ENCODE results near the gene PLA2G2C. TPM values are rescaled to one million over a fixed set of nuclear protein-coding genes. Genes with fewer than 3 reads are reported as not detected.

PLA2G2C gene
- total RNA-seq, 2 experiments from 2014 or later: not detected

DNA sequence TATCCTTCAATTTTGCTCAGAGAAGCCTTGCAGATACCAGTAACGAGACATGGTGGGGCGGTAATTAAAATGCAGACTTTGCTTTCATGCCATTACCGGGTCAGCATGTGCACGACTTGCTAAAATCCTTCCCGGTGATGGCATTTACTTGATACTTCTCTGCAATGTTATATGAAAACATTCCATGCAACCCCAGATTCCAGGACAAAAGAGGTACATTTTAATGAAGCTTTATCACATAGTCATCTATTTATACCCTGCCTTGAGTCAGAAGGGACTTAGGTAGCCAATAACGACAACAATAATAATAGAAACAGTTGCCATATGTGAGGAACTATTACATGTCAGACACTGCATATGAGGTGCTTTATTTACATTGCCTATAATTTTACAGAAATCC is 29.4 kb upstream of the PLA2G2C start:
- peaks cover 12 to 18% of the 10 kb centered on the region in 2 experiments for H3K27me3 ChIP-seq (ENCODE audit: control insufficient read depth in 1 of 2, insufficient read depth in 2 of 2, low read length in 2 of 2)
- H3K36me3 ChIP-seq (ENCODE audit: insufficient read depth, low read length): no peaks in the 10 kb centered on the region
- H3K9me3 ChIP-seq (ENCODE audit: control insufficient read depth in 1 of 2, insufficient read depth in 1 of 2, low read length in 2 of 2): no peaks in the 10 kb centered on the region
- Mint-ChIP-seq H3K36me3 (ENCODE audit: low read depth) (no peaks in the 10 kb centered on the region), H3K27me3 (peaks cover 55% of the 10 kb centered on the region), H3K27ac (no peak overlapping the region), H3K4me1 (ENCODE audit: low read depth) (no peaks in the 10 kb centered on the region), H3K4me3 (no peak overlapping the region), H3K9me3 (no peaks in the 10 kb centered on the region)
- TF ChIP-seq, protein P1, sequence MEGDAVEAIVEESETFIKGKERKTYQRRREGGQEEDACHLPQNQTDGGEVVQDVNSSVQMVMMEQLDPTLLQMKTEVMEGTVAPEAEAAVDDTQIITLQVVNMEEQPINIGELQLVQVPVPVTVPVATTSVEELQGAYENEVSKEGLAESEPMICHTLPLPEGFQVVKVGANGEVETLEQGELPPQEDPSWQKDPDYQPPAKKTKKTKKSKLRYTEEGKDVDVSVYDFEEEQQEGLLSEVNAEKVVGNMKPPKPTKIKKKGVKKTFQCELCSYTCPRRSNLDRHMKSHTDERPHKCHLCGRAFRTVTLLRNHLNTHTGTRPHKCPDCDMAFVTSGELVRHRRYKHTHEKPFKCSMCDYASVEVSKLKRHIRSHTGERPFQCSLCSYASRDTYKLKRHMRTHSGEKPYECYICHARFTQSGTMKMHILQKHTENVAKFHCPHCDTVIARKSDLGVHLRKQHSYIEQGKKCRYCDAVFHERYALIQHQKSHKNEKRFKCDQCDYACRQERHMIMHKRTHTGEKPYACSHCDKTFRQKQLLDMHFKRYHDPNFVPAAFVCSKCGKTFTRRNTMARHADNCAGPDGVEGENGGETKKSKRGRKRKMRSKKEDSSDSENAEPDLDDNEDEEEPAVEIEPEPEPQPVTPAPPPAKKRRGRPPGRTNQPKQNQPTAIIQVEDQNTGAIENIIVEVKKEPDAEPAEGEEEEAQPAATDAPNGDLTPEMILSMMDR (IDR thresholded peaks at IDR 0.05): no peak
- ChIA-PET CTCF (no interaction called here), POLR2A (no interaction called here)
- H3K27ac ChIP-seq (ENCODE audit: low read depth in 1 of 2, low read length in 2 of 2): no peak overlapping the region
- intact Hi-C loops (cut with DNase I, micrococcal nuclease): loop anchor here in 1 of 2 experiments (10.0 kb wide), 1 partner anchor 429 kb away; no protein-coding TSS in a partner anchor
- ATAC-seq (ENCODE audit: poor library complexity): no peak
- H3K4me1 ChIP-seq (ENCODE audit: insufficient read depth, low read length): peaks cover 13% of the 10 kb centered on the region
- DNase-seq: no peak
- H3K4me3 ChIP-seq (ENCODE audit: low read length): no peak overlapping the region

DNA sequence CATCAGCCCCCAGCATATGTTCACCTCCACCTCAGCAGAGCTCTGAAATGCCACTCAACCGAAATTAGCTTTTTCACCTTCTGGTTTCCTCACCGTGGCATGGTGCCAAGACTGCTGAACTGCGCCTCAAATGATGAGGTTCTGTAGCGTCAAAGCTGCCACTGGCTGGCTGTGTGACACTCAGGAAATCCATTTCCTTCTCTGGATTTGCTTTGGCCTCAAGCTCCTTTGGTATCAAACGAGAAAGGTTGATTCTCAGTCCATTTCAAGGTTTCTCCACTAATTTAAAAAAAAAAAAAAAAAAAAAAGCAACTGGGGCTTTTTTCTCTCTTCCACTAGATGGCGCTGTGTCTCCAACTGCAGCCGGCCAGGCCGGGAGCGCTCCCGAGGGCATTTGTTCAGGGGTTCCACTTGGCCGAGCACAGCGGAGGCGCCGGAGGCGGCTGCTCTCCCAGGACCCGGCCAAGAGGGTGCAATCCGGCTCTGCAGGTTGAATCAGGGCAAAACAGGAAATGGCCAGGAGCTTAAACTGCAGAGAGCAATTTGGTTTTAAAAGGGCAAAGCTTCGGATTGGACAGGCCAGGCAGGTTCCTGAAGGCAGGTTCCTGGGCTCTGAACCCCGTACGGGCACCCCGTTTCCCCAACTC is 26.5 kb upstream of the PLA2G2C start:
- Mint-ChIP-seq H3K9me3 (no peaks in the 10 kb centered on the region), H3K27me3 (peaks cover 60% of the 10 kb centered on the region), H3K4me3 (no peak overlapping the region), H3K36me3 (ENCODE audit: low read depth) (no peaks in the 10 kb centered on the region), H3K27ac (no peak overlapping the region), H3K4me1 (ENCODE audit: low read depth) (no peaks in the 10 kb centered on the region)
- no peaks in the 10 kb centered on the region for H3K9me3 ChIP-seq (ENCODE audit: control insufficient read depth in 1 of 2, insufficient read depth in 1 of 2, low read length in 2 of 2)
- TF ChIP-seq, protein P1 (IDR thresholded peaks at IDR 0.05): peak; percentile 81
- peak; percentile 11 to 77 (median 40) for DNase-seq
- H3K36me3 ChIP-seq (ENCODE audit: insufficient read depth, low read length): no peaks in the 10 kb centered on the region
- no peak overlapping the region for H3K27ac ChIP-seq (ENCODE audit: low read depth in 1 of 2, low read length in 2 of 2)
- peaks cover 12 to 18% of the 10 kb centered on the region in 2 experiments for H3K27me3 ChIP-seq (ENCODE audit: control insufficient read depth in 1 of 2, insufficient read depth in 2 of 2, low read length in 2 of 2)
- no peak overlapping the region for H3K4me3 ChIP-seq (ENCODE audit: low read length)
- no peak for ATAC-seq (ENCODE audit: poor library complexity)
- intact Hi-C loops (cut with DNase I, micrococcal nuclease): loop anchor here (1.0 to 10.0 kb wide), 2 partner anchors 280 to 432 kb away; no protein-coding TSS in a partner anchor
- CTCF ChIA-PET: interaction anchor here (0.5 to 1.7 kb wide), 17 partner anchors 17 to 1140 kb away, joined by 3 to 5 read pairs (median 3); no protein-coding TSS in a partner anchor
- peaks cover 13% of the 10 kb centered on the region for H3K4me1 ChIP-seq (ENCODE audit: insufficient read depth, low read length)
- POLR2A ChIA-PET: interaction anchor here (0.7 to 1.6 kb wide), 3 partner anchors 25 to 1560 kb away, joined by 3 to 4 read pairs (median 3); no protein-coding TSS in a partner anchor

DNA sequence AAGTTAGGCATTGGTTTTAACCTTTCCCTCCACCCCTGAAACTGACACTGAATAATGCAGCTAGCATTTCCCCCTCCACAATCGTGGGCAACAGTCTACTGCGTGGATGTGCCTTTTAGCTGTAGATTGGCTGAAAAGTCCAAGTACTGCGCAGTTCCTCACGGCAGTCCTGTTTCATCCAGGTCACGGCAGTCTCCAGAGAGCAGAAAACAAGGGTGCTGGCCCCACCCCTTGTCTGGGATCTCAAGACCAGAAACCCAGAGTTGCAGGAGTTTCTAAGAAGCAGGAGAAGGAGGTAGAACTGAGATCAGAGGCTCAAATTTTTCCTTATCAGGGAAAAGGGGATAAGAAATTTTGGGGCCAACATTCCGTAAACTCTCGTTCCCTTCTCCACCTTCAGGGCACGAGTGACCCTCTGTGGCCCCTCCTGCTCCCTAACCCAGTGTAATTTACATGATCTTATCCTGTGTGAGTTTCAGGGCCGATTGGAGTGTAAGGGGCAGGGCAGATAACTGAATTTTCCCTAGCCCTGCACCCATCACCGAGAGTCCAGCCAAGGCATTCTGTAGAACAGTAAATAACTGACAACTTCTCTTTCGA is 25.9 kb upstream of the PLA2G2C start:
- no peaks in the 10 kb centered on the region for H3K36me3 Mint-ChIP-seq (ENCODE audit: low read depth)
- peaks cover 12 to 18% of the 10 kb centered on the region in 2 experiments for H3K27me3 ChIP-seq (ENCODE audit: control insufficient read depth in 1 of 2, insufficient read depth in 2 of 2, low read length in 2 of 2)
- H3K9me3 Mint-ChIP-seq: no peaks in the 10 kb centered on the region
- no peaks in the 10 kb centered on the region for H3K36me3 ChIP-seq (ENCODE audit: insufficient read depth, low read length)
- H3K4me1 ChIP-seq (ENCODE audit: insufficient read depth, low read length): peaks cover 13% of the 10 kb centered on the region
- CTCF ChIA-PET: interaction anchor here (0.5 to 1.7 kb wide), 14 partner anchors 24 to 1140 kb away, joined by 3 to 5 read pairs (median 3); no protein-coding TSS in a partner anchor
- no peak for DNase-seq
- no peak overlapping the region for H3K4me3 Mint-ChIP-seq
- TF ChIP-seq, protein P1 (IDR thresholded peaks at IDR 0.05): no peak
- intact Hi-C loops (cut with DNase I, micrococcal nuclease): loop anchor here (1.0 to 10.0 kb wide), 2 partner anchors 281 to 433 kb away; no protein-coding TSS in a partner anchor
- POLR2A ChIA-PET: interaction anchor here (0.7 to 1.6 kb wide), 2 partner anchors 282 to 1560 kb away, joined by 3 to 4 read pairs; no protein-coding TSS in a partner anchor
- no peak overlapping the region for H3K4me3 ChIP-seq (ENCODE audit: low read length)
- no peak overlapping the region for H3K27ac Mint-ChIP-seq
- H3K27me3 Mint-ChIP-seq: peaks cover 56% of the 10 kb centered on the region
- ATAC-seq (ENCODE audit: poor library complexity): no peak
- H3K4me1 Mint-ChIP-seq (ENCODE audit: low read depth): no peaks in the 10 kb centered on the region
- H3K27ac ChIP-seq (ENCODE audit: low read depth in 1 of 2, low read length in 2 of 2): no peak overlapping the region
- no peaks in the 10 kb centered on the region for H3K9me3 ChIP-seq (ENCODE audit: control insufficient read depth in 1 of 2, insufficient read depth in 1 of 2, low read length in 2 of 2)
